Measurements from ENCODE around the gene NIPBL.

DNA sequence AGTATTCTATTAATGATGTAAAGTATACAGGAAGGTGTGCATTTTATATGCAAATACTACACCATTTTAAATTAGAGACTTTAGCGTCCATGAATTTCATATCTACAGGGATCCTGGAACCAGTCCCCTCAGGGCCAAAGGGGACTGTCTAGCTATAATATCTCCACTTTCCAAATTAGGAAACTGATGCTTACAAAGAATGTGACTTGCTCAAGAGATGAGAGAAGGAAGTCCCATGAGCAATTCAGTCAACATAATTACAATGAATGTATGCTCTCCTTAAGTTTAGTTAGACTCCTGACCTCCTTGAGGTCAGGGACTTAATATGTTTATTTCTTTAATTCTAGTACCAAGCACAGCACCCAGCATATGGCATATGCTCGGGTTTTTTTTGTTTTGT lies 23.7 kb downstream of the NIPBL start:
- TF ChIP-seq, protein P1, sequence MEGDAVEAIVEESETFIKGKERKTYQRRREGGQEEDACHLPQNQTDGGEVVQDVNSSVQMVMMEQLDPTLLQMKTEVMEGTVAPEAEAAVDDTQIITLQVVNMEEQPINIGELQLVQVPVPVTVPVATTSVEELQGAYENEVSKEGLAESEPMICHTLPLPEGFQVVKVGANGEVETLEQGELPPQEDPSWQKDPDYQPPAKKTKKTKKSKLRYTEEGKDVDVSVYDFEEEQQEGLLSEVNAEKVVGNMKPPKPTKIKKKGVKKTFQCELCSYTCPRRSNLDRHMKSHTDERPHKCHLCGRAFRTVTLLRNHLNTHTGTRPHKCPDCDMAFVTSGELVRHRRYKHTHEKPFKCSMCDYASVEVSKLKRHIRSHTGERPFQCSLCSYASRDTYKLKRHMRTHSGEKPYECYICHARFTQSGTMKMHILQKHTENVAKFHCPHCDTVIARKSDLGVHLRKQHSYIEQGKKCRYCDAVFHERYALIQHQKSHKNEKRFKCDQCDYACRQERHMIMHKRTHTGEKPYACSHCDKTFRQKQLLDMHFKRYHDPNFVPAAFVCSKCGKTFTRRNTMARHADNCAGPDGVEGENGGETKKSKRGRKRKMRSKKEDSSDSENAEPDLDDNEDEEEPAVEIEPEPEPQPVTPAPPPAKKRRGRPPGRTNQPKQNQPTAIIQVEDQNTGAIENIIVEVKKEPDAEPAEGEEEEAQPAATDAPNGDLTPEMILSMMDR (conservative IDR thresholded peaks at IDR 0.05) = no peak
- no peak for TF ChIP-seq EZH2 (IDR thresholded peaks at IDR 0.05; ENCODE audit: low read depth)
